Measurements from ENCODE around the gene GAB2.

- TF ChIP-seq POLR2A (IDR thresholded peaks at IDR 0.05) (no peak), CTCF (IDR thresholded peaks at IDR 0.05) (no peak)
These were observed 99.1 kb downstream of the GAB2 start for GRCh38 chr11:78318321-78319114.
